Osteoblast (primary cell): Measurements from ENCODE around the gene ATP8A1. TPM values are rescaled to one million over a fixed set of nuclear protein-coding genes. Genes with fewer than 3 reads are reported as not detected.

ENCODE experiments used
- DNase-seq: peaks from one replicate; pipeline ENCODE4 v3.0.0; 2011; ENCODE audit warnings: low spot score, mixed read lengths; ENCODE audit not compliant: insufficient read length; ENCODE audit errors: missing footprints
- H2AFZ ChIP-seq: 2 replicates; pipeline ENCODE4 v1.6.0; 2011; ENCODE audit warnings: mild to moderate bottlenecking, low read length
- H3K27ac ChIP-seq: 2 replicates; pipeline ENCODE4 v1.5.1; 2011; ENCODE audit warnings: mild to moderate bottlenecking, low read depth, low read length, moderate library complexity
- H3K27me3 ChIP-seq: 2 replicates; pipeline ENCODE4 v1.6.0; 2012; ENCODE audit warnings: mild to moderate bottlenecking, control low read depth, inconsistent platforms, low read length, moderate library complexity; ENCODE audit not compliant: insufficient read depth
- H3K36me3 ChIP-seq: 2 replicates; pipeline ENCODE4 v1.5.1; 2011; ENCODE audit warnings: mild to moderate bottlenecking, low read length, control low read depth, moderate library complexity; ENCODE audit not compliant: insufficient read depth
- H3K4me1 ChIP-seq: 2 replicates; pipeline ENCODE4 v1.5.1; 2011; ENCODE audit warnings: mild to moderate bottlenecking, low read length, control low read depth, moderate library complexity; ENCODE audit not compliant: insufficient read depth
- H3K4me2 ChIP-seq: 2 replicates; pipeline ENCODE4 v1.6.0; 2011; ENCODE audit warnings: mild to moderate bottlenecking, low read length; ENCODE audit not compliant: insufficient read depth
- H3K4me3 ChIP-seq: fragments of 200-600 bp; sonication (generic); 3 replicates; pipeline ENCODE4 v1.5.1; 2012; ENCODE audit warnings: mild to moderate bottlenecking, low read length, inconsistent platforms; ENCODE audit not compliant: insufficient read depth
- H3K79me2 ChIP-seq: 2 replicates; pipeline ENCODE4 v1.6.0; 2012; ENCODE audit warnings: mild to moderate bottlenecking, low read length, control low read depth, inconsistent platforms; ENCODE audit not compliant: insufficient read depth
- H3K9me3 ChIP-seq: 2 replicates; pipeline ENCODE4 v1.5.1; 2011; ENCODE audit warnings: low read depth, low read length, control low read depth
- H4K20me1 ChIP-seq: 2 replicates; pipeline ENCODE4 v1.6.0; 2012; ENCODE audit warnings: mild to moderate bottlenecking, low read length, control low read depth; ENCODE audit not compliant: insufficient read depth
- CTCF ChIP-seq: IDR thresholded peaks from 2 replicates; pipeline ENCODE4 v1.5.1; 2011; ENCODE audit warnings: mild to moderate bottlenecking, low read depth, low read length, moderate library complexity; ENCODE audit errors: extremely low read depth
- total RNA-seq: library from RNA; depleted of rRNA; stranded (reverse); fragments of >200 nt; gene quantifications from 2 replicates; pipeline ENCODE4 v1.2.3, GENCODE V29; 2012

The ATP8A1 gene
- total RNA-seq, 1 donor = 2.5 TPM

DNA sequence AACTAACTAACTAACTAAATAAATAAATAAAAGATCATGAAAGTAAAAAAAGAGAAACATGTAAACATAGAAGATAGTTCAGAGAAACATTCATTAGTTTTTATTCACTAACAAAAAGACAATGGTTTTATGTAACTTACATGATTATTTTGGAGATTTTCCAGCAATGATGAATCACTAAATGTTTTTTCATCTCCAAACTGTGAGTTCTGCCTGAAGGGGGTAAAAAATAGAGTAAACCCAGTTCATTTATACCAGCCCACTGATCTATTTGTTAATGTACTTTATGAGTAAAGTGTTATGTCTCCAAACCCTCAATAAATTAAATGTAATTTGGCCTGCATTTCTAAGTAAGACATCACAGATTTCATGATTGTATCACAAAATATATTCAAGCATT is 101.1 kb downstream of the ATP8A1 start:
- no peak overlapping the region for H3K4me2 ChIP-seq
- no peaks in the 10 kb centered on the region for H3K9me3 ChIP-seq
- no peaks in the 10 kb centered on the region for H3K36me3 ChIP-seq
- H3K27me3 ChIP-seq = no peaks in the 10 kb centered on the region
- DNase-seq = no peak
- H3K79me2 ChIP-seq = no peaks in the 10 kb centered on the region
- no peaks in the 10 kb centered on the region for H3K4me1 ChIP-seq
- H3K27ac ChIP-seq = no peak overlapping the region
- H2AFZ ChIP-seq = no peak overlapping the region
- no peak for TF ChIP-seq CTCF
- H4K20me1 ChIP-seq = no peaks in the 10 kb centered on the region
- H3K4me3 ChIP-seq = no peak overlapping the region

DNA sequence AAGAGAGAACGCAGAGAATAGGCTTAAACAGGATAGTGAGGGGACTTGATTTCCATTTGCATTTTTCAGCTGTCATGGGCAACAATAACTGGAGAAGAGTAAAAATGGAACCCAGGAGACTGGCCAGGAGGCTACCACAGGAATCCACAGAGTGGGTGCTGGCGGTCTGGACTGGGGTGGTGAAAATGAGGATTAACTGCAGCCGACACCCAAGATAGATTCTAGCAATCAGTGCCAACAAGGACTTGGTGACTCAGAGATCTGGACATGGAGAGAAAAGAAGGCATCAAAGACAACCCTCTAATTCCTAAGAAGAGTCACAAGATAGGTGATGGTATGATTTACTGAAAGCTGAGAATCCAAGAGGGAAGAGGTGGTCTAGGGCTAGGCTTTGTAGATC is 102.8 kb downstream of the ATP8A1 start:
- no peak overlapping the region for H3K4me2 ChIP-seq
- H3K27me3 ChIP-seq = no peaks in the 10 kb centered on the region
- no peak overlapping the region for H3K27ac ChIP-seq
- no peaks in the 10 kb centered on the region for H3K79me2 ChIP-seq
- no peak for TF ChIP-seq CTCF
- H3K36me3 ChIP-seq = no peaks in the 10 kb centered on the region
- no peak overlapping the region for H3K4me3 ChIP-seq
- no peak for DNase-seq
- no peak overlapping the region for H2AFZ ChIP-seq
- H3K4me1 ChIP-seq = no peaks in the 10 kb centered on the region
- H4K20me1 ChIP-seq = no peaks in the 10 kb centered on the region
- H3K9me3 ChIP-seq = no peaks in the 10 kb centered on the region

- no peaks in the 10 kb centered on the region for H4K20me1 ChIP-seq
- H3K9me3 ChIP-seq = no peaks in the 10 kb centered on the region
- no peaks in the 10 kb centered on the region for H3K4me1 ChIP-seq
- H3K27ac ChIP-seq = no peak overlapping the region
- no peak overlapping the region for H2AFZ ChIP-seq
- no peak for DNase-seq
- no peaks in the 10 kb centered on the region for H3K79me2 ChIP-seq
- H3K4me3 ChIP-seq = no peak overlapping the region
- no peaks in the 10 kb centered on the region for H3K27me3 ChIP-seq
- H3K4me2 ChIP-seq = no peak overlapping the region
- no peak for TF ChIP-seq CTCF
- H3K36me3 ChIP-seq = no peaks in the 10 kb centered on the region
Observed at GRCh38 chr4:42549896-42550295, 107.0 kb downstream of the ATP8A1 start.

DNA sequence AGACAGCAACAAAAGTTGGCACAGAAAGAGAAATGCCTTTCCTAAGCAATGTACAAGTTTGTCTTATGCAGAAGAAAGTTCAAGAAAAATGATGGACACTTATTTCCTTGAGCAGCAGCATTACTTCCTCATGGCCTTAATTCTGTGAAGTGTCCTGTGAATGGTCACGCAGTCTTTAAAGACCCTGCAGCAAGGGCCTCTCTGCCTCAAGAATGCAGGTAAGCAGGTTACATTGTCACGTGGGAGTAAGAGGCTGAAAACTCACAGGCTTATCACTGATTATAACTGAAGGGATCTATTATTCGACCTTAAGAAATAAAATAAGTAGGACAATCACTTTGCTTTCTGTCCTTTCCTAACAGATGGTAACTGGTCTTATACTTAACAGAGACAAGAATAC is 109.1 kb downstream of the ATP8A1 start:
- no peak for TF ChIP-seq CTCF
- no peak overlapping the region for H2AFZ ChIP-seq
- H3K36me3 ChIP-seq = no peaks in the 10 kb centered on the region
- no peaks in the 10 kb centered on the region for H3K27me3 ChIP-seq
- no peak overlapping the region for H3K4me2 ChIP-seq
- H3K27ac ChIP-seq = no peak overlapping the region
- no peak overlapping the region for H3K4me3 ChIP-seq
- DNase-seq = no peak
- no peaks in the 10 kb centered on the region for H4K20me1 ChIP-seq
- H3K79me2 ChIP-seq = no peaks in the 10 kb centered on the region
- no peaks in the 10 kb centered on the region for H3K4me1 ChIP-seq
- H3K9me3 ChIP-seq = no peaks in the 10 kb centered on the region
